ENCODE results near the gene ZNF398.

DNA sequence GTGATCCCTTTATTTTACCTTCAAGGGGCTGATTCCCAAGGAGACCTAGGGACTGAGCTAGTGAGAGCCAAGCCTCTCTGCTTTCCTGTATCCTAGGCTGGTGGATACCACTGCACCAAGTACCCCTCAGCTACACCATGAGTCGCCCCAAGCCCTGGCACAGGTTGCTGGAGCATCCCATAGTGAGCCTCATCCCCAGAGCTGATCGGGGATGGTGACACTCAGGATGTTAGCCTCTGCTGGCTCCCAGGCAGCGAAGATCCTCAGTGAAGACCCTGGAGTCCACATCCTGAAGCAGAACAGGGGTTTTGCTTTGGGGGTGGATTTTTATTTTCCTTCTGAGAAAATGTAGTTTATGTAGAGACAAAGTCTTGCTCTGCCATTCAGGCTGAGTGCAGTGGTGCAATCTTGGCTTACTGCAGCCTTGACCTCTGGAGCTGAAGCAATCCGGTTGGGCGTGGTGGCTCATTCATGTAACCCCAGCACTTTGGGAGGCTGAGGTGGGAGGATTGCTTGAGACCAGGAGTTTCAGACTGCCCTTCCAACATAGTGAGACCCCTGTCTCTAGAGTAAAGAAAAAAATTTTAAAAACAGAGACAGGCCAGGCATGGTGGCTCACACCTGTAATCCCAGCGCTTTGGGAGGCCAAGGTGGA is 79.7 kb downstream of the ZNF398 start:
- no peak for TF ChIP-seq POLR2A (IDR thresholded peaks at IDR 0.05)
- TF ChIP-seq, protein P1, sequence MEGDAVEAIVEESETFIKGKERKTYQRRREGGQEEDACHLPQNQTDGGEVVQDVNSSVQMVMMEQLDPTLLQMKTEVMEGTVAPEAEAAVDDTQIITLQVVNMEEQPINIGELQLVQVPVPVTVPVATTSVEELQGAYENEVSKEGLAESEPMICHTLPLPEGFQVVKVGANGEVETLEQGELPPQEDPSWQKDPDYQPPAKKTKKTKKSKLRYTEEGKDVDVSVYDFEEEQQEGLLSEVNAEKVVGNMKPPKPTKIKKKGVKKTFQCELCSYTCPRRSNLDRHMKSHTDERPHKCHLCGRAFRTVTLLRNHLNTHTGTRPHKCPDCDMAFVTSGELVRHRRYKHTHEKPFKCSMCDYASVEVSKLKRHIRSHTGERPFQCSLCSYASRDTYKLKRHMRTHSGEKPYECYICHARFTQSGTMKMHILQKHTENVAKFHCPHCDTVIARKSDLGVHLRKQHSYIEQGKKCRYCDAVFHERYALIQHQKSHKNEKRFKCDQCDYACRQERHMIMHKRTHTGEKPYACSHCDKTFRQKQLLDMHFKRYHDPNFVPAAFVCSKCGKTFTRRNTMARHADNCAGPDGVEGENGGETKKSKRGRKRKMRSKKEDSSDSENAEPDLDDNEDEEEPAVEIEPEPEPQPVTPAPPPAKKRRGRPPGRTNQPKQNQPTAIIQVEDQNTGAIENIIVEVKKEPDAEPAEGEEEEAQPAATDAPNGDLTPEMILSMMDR (IDR thresholded peaks at IDR 0.05 in 8 of 11, conservative IDR thresholded peaks at IDR 0.05 in 3 of 11) = no peak
